HG02840 (cell line): ENCODE results near the gene AGAP5.
"Not testable (repeated sequence)": the region's sequence is repeated elsewhere in the genome, so short reads cannot be mapped to it uniquely, and the experiment has no call there.

Source experiments
- ATAC-seq: cut with Tn5 transposase; IDR thresholded peaks from one replicate; pipeline ENCODE4 v1.9.1; 2021; ENCODE audit warnings: mild to moderate bottlenecking, moderate library complexity, moderate number of reproducible peaks; ENCODE audit not compliant: unreplicated experiment, low FRiP score

Gene AGAP5

GRCh38 chr10:73697675-73698159, at the start of gene AGAP5:
AGAP5 (minus strand) TSS chr10:73698109; CDS start chr10:73697755, 354 bp downstream.
- ATAC-seq, result not testable (repeated sequence)

DNA sequence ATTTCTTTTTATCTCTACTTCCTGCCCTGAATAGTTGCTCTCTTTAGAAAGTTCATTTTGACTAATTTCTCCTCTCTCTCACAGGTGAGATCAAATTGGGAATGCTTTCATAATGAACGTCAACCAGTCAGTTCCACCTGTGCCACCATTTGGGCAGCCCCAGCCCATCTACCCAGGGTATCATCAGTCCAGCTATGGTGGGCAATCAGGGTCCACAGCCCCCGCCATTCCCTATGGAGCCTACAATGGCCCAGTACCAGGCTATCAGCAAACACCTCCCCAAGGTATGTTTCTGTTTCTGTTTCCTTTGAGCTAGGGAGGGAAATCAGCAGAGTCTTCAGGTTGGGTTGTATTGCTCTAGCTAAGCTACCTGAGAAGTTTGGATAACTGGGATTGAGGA, 48.8 kb upstream of the AGAP5 start:
- ATAC-seq, result no peak

GRCh38 chr10:73744664-73744975, 46.7 kb upstream of the AGAP5 start:
- ATAC-seq, result peak; percentile 19

DNA sequence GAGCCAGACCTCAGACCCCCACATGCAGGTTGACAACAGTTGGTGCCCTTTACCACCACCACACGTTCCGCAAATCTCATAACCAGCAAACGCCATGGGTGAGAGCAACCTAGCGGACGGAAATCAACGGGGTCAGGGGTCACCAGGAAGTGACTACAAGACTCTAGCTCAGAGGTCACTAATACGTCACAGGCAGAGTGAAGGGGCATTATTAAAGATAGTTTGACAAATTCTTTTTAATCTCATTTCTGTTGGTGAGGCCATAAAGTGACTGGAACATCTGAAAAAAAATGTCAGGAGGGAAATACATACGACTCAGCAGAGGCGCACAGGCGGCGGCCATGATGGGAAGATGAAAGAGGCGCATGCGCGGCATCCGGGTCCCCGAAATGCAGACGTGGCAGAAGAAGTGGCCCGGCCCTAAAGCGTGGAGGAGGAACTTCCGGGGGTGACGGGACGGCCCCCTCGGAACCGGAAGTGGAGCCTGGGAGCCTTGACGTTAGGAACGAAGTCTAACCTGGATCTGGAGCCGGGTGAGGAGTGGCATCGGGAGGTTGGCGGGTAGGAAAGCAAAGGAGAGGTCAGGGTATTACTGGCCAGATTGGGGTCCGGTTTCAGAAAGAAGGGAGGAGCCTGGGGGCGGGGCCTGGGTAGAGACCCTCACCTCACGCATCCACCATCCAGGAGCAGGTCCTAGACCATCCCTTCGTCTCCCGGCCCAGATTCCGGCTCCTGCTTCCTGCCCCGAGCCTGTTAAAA, 46.2 kb upstream of the AGAP5 start, which contains the start of gene SEC24C:
SEC24C (plus strand) TSS at position 468 of the 759 bp plus-strand sequence. CDS start 2,461 bp downstream, outside the sequence.
- ATAC-seq, result peak; percentile 93

- no peak for ATAC-seq
Measured at GRCh38 chr10:73743327-73743904, 45.5 kb upstream of the AGAP5 start.

GRCh38 chr10:73742454-73742734, 44.5 kb upstream of the AGAP5 start:
- no peak for ATAC-seq

GRCh38 chr10:73740501-73741254, 42.8 kb upstream of the AGAP5 start:
- ATAC-seq, result not testable (repeated sequence)

- no peak for ATAC-seq
Measured at GRCh38 chr10:73734796-73735305, 36.9 kb upstream of the AGAP5 start.

- no peak for ATAC-seq
Measured at GRCh38 chr10:73734028-73734720, 36.3 kb upstream of the AGAP5 start.

- no peak for ATAC-seq
Measured at GRCh38 chr10:73732931-73733623, 35.2 kb upstream of the AGAP5 start.

DNA sequence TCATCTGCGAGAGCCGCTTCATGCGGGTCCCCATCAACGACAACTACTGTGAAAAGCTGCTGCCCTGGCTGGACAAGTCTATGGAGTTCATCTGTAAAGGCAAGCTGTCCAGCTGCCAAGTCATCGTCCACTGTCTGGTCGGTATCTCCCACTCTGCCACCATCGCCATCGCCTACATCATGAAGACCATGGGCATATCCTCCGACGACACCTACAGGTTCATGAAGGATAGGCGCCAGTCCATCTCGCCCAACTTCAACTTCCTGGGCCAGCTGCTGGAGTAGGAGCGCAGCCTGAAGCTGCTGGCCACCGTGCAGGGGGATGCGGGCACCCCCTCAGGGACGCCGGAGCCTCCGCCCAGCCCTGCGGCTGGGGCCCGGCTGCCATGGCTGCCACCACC, 34.5 kb upstream of the AGAP5 start:
- no peak for ATAC-seq

GRCh38 chr10:73731588-73732375, 33.9 kb upstream of the AGAP5 start:
- ATAC-seq, result no peak

- ATAC-seq, result peak; percentile 94
Measured at GRCh38 chr10:73730153-73730906, 32.4 kb upstream of the AGAP5 start.

GRCh38 chr10:73729781-73730152, 31.9 kb upstream of the AGAP5 start:
- not testable (repeated sequence) for ATAC-seq

- no peak for ATAC-seq
Measured at GRCh38 chr10:73723516-73723915, 25.6 kb upstream of the AGAP5 start.

DNA sequence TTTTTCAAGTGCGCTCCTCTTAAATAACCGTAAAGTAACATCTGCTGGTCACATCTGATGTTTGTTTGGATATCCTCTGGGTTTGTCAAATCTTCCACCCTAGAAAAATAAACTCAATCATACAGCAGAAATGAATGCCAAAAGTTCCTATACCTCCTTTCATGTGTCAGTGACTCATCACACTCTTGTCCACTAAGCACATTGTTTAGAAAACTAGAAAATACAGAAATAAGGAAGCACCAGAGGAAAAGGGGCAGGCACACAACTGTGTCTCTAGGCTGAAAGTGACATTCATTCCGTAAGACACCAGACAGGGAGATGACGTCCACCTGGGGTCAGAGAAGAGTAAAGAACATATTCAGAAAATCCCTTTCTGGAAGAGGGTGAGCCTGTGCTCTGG, 22.7 kb upstream of the AGAP5 start:
- not testable (repeated sequence) for ATAC-seq

DNA sequence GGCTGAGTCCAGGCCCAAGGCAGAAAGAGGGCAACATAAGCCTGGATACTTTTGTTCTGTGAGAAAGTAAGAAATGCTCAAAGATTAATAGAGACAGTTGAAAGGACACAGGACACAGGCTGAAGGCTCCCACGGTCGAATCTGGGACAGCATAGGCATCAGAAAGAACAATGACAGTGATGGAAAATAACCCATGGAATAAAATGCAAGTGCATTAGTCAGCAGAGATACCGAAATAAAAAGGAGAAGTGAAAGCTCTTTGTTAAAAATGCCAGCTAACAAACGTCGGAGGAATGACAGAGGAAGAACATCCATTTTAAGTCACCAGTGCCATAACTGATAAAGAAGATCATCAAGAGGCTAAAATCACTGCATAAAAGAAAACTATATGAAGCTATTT, 19.6 kb upstream of the AGAP5 start:
- no peak for ATAC-seq

GRCh38 chr10:73716251-73716650, 18.3 kb upstream of the AGAP5 start:
- ATAC-seq, result no peak
